ENCODE measurements around the gene BRINP3.

DNA sequence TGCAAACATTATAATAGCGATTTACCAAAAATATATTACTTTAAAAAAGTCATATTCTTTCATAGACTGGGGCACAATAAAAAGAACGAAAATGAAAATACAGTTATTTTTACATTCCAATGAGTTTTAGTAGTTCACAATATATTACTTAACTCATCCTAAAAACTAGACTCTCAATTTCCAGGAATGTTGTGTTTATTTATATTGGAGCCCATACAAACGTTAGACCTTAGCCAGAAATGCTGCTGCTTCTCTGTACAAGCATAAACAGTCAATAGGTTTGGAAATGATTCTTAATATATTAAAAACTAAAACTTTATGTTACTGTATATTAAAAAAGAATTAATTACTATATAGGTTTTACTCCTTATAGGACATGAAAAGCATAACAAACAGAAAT, 302.3 kb downstream of the BRINP3 start:
- TF ChIP-seq CTCF (IDR thresholded peaks at IDR 0.05; ENCODE audit: low read depth, low read length) = no peak
- no peak for TF ChIP-seq MYC (IDR thresholded peaks at IDR 0.05; ENCODE audit: low read depth, low read length)
- TF ChIP-seq POLR2A (IDR thresholded peaks at IDR 0.05; ENCODE audit: extremely low read depth, insufficient read length) = no peak
- TF ChIP-seq MAX (IDR thresholded peaks at IDR 0.05; ENCODE audit: low read depth, low read length) = no peak
